ENCODE data around the gene BNIP5. TPM values are rescaled to one million over a fixed set of nuclear protein-coding genes. Genes with fewer than 3 reads are reported as not detected.

The BNIP5 gene
- total RNA-seq, 1 experiment from 2014 or later: not detected

DNA sequence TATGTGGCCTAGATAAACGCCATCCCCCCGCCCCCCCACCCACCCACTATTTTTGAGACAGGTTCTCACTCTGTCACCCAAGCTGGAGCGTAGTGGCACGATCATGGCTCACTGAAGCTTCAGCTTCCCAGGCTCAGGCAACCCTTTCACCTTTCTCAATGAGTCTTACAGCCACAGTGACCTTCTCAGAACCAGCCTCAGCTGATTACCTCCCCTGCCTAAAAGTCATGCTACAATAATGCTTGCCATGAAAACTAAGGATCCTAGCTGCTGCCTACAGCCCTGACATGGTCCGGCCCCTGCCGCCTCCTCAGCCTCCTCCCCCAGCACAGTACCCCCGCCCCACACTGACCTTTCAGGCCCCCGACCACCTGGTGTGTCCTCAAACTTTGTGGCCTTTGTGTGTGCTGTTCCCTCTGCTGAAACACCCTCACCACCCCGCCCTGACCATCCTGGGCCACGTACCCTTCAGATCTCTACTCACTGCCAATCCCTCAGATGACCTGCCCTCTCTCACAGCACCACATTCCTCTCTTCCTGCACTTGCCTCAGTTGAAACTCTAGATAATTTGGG lies 35.5 kb downstream of the BNIP5 start:
- H3K4me2 ChIP-seq: no peak overlapping the region
- H3K27me3 ChIP-seq (ENCODE audit: insufficient read depth, low read depth): no peaks in the 10 kb centered on the region
- no peaks in the 10 kb centered on the region for H3F3A ChIP-seq (ENCODE audit: insufficient read depth, low read depth)
- no peaks in the 10 kb centered on the region for H4K20me1 ChIP-seq (ENCODE audit: insufficient read depth)
- intact Hi-C loops (cut with micrococcal nuclease; ENCODE audit: unreplicated experiment): loop anchor here (5.0 kb wide), 2 partner anchors 74 to 179 kb away; no protein-coding TSS in a partner anchor
- H3K4me1 ChIP-seq (replicated peaks; ENCODE audit: insufficient read depth): peaks cover 17% of the 10 kb centered on the region; the same call in 1 of the 2 replicates
- ChIA-PET CTCF (interaction anchor here (0.7 kb wide), 2 partner anchors 177 to 1279 kb away, joined by 3 to 5 read pairs; no protein-coding TSS in a partner anchor), POLR2A (ENCODE audit: unreplicated experiment) (interaction anchor here (0.6 kb wide), 1 partner anchor 40 kb away, joined by 3 read pairs; no protein-coding TSS in a partner anchor)
- H3K9me3 ChIP-seq (ENCODE audit: insufficient read depth, low read depth): no peaks in the 10 kb centered on the region
- no peak overlapping the region for H3K27ac ChIP-seq
- TF ChIP-seq, protein P1, sequence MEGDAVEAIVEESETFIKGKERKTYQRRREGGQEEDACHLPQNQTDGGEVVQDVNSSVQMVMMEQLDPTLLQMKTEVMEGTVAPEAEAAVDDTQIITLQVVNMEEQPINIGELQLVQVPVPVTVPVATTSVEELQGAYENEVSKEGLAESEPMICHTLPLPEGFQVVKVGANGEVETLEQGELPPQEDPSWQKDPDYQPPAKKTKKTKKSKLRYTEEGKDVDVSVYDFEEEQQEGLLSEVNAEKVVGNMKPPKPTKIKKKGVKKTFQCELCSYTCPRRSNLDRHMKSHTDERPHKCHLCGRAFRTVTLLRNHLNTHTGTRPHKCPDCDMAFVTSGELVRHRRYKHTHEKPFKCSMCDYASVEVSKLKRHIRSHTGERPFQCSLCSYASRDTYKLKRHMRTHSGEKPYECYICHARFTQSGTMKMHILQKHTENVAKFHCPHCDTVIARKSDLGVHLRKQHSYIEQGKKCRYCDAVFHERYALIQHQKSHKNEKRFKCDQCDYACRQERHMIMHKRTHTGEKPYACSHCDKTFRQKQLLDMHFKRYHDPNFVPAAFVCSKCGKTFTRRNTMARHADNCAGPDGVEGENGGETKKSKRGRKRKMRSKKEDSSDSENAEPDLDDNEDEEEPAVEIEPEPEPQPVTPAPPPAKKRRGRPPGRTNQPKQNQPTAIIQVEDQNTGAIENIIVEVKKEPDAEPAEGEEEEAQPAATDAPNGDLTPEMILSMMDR (conservative IDR thresholded peaks at IDR 0.05): no peak
- TF ChIP-seq EZH2 (IDR thresholded peaks at IDR 0.05; ENCODE audit: low read depth): no peak
- DNase-seq: no peak
- BruUV-seq (replicated peaks): no TSS peak
- H3K36me3 ChIP-seq (ENCODE audit: low read depth): no peaks in the 10 kb centered on the region
- H3K79me2 ChIP-seq (ENCODE audit: low read depth): no peaks in the 10 kb centered on the region
- H3K4me3 ChIP-seq: no peak overlapping the region
- H3K9me2 ChIP-seq (ENCODE audit: insufficient read depth): no peaks in the 10 kb centered on the region
- H2AFZ ChIP-seq: no peak overlapping the region

DNA sequence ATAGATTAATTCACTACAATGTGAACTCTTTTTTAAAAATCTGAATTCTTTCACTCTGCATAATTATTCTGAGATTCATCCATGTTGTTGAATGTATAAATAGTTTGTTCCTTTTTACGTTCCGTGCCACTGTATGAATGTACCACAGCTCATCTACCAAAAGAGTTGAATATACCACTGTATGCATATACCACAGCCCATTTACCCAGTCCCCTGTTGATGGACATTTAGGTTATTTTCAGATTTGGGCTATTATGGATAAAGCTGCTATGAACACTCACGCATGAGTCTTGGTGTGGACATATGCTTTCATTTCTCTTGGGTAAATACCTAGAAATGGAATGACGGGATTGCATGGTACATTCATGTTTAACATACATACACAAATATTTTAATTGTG lies 38.7 kb downstream of the BNIP5 start:
- H3K9me2 ChIP-seq (ENCODE audit: insufficient read depth): no peaks in the 10 kb centered on the region
- no peak for DNase-seq
- peaks cover 23% of the 10 kb centered on the region; the same call in 1 of the 2 replicates for H3K4me1 ChIP-seq (replicated peaks; ENCODE audit: insufficient read depth)
- H3K27me3 ChIP-seq (ENCODE audit: insufficient read depth, low read depth): no peaks in the 10 kb centered on the region
- no peak overlapping the region for H3K4me3 ChIP-seq
- intact Hi-C loops (cut with micrococcal nuclease; ENCODE audit: unreplicated experiment): no loop called here
- no peak overlapping the region for H2AFZ ChIP-seq
- ChIA-PET CTCF (interaction anchor here (0.6 kb wide), 1 partner anchor 10 kb away, joined by 6 read pairs; no protein-coding TSS in a partner anchor), POLR2A (ENCODE audit: unreplicated experiment) (interaction anchor here (0.5 kb wide), 1 partner anchor 405 kb away, joined by 4 read pairs; no protein-coding TSS in a partner anchor)
- H4K20me1 ChIP-seq (ENCODE audit: insufficient read depth): no peaks in the 10 kb centered on the region
- no peak overlapping the region for H3K27ac ChIP-seq
- TF ChIP-seq, protein P1 (conservative IDR thresholded peaks at IDR 0.05): no peak
- no peak for TF ChIP-seq EZH2 (IDR thresholded peaks at IDR 0.05; ENCODE audit: low read depth)
- BruUV-seq (replicated peaks): no TSS peak
- no peaks in the 10 kb centered on the region for H3K79me2 ChIP-seq (ENCODE audit: low read depth)
- H3K9me3 ChIP-seq (ENCODE audit: insufficient read depth, low read depth): no peaks in the 10 kb centered on the region
- no peaks in the 10 kb centered on the region for H3K36me3 ChIP-seq (ENCODE audit: low read depth)
- H3F3A ChIP-seq (ENCODE audit: insufficient read depth, low read depth): no peaks in the 10 kb centered on the region
- H3K4me2 ChIP-seq: no peak overlapping the region

DNA sequence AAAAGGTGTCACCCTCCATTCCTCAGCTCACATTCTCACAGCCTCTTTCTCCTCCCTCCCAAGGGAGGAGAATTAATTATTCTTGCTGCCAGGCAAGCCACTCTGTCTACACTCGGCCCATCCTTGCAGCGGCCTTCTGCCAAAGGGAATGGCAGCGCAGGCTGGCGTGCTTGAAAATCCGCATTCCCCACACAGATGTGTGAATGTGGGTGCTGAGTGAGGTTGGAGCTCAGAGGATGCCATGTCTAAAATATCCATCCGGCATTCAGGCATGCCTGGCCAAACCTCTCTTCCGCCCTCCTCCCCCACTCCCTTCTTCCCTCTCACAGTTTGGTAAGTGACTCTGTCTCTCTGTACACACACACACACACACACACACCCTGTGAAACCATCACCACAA lies 39.2 kb downstream of the BNIP5 start:
- intact Hi-C loops (cut with micrococcal nuclease; ENCODE audit: unreplicated experiment): no loop called here
- TF ChIP-seq, protein P1 (conservative IDR thresholded peaks at IDR 0.05): no peak
- no peak for TF ChIP-seq EZH2 (IDR thresholded peaks at IDR 0.05; ENCODE audit: low read depth)
- Histone ChIP-seq H2AFZ (no peak overlapping the region), H3K79me2 (ENCODE audit: low read depth) (no peaks in the 10 kb centered on the region), H3K4me3 (no peak overlapping the region), H3K4me1 (replicated peaks; ENCODE audit: insufficient read depth) (peaks cover 23% of the 10 kb centered on the region; the same call in 1 of the 2 replicates), H4K20me1 (ENCODE audit: insufficient read depth) (no peaks in the 10 kb centered on the region), H3K36me3 (ENCODE audit: low read depth) (no peaks in the 10 kb centered on the region), H3K27ac (no peak overlapping the region), H3K27me3 (ENCODE audit: insufficient read depth, low read depth) (no peaks in the 10 kb centered on the region), H3K9me3 (ENCODE audit: insufficient read depth, low read depth) (no peaks in the 10 kb centered on the region), H3F3A (ENCODE audit: insufficient read depth, low read depth) (no peaks in the 10 kb centered on the region), H3K4me2 (no peak overlapping the region), H3K9me2 (ENCODE audit: insufficient read depth) (no peaks in the 10 kb centered on the region)
- CTCF ChIA-PET: interaction anchor here (0.6 kb wide), 1 partner anchor 10 kb away, joined by 6 read pairs; no protein-coding TSS in a partner anchor
- POLR2A ChIA-PET (ENCODE audit: unreplicated experiment): interaction anchor here (0.5 to 0.7 kb wide), 2 partner anchors 53 to 405 kb away, joined by 3 to 4 read pairs; no protein-coding TSS in a partner anchor
- no TSS peak for BruUV-seq (replicated peaks)
- DNase-seq: no peak

All from PC-9 (cell line).